SK-N-SH (cell line): ENCODE measurements around the gene BRMS1. TPM values are rescaled to one million over a fixed set of nuclear protein-coding genes. Genes with fewer than 3 reads are reported as not detected.

Experiments
- CTCF ChIA-PET: fragments of 300-600, 350-600 bp; formaldehyde crosslinking; extraction: SDS; loops from one replicate; lab custom pipeline; 2021; lab: Yijun Ruan, JAX
- POLR2A ChIA-PET: fragments of 350-600 bp; sonication (Branson Sonifier 250); formaldehyde crosslinking; extraction: SDS; loops from one replicate; lab custom pipeline; 2020; ENCODE audit warnings: antibody characterized with exemption, inconsistent platforms; lab: Yijun Ruan, JAX
- DNase-seq: peaks from one replicate; pipeline ENCODE4 v3.0.0; 2012
- H2AFZ ChIP-seq: fragments of 200-600 bp; sonication (generic); 2 replicates; pipeline ENCODE4 v1.8.1; 2016; ENCODE audit warnings: antibody characterized with exemption, mild to moderate bottlenecking, low read depth
- H3F3A ChIP-seq: fragments of 200-600 bp; sonication (generic); replicated peaks from 2 replicates; pipeline ENCODE3; 2016; ENCODE audit warnings: antibody characterized with exemption, mild to moderate bottlenecking; ENCODE audit not compliant: insufficient read depth
- H3K27ac ChIP-seq, 2 experiments: fragments of 200-500 bp in 1 of 2; fragments of 200-600 bp in 1 of 2; sonication (Bioruptor generic) in 1 of 2; sonication (generic), shearing (Covaris generic) in 1 of 2; 2 replicates each; pipeline versions ENCODE4 v1.5.1 to v1.6.1; 2014 to 2016; ENCODE audit warnings: low read depth in 2 of 2, inconsistent platforms in 1 of 2, low read length in 1 of 2, mild to moderate bottlenecking in 1 of 2, mixed read lengths in 1 of 2
- H3K27me3 ChIP-seq: fragments of 200-600 bp; sonication (generic), shearing (Covaris generic); 2 replicates; pipeline ENCODE4 v1.6.1; 2016; ENCODE audit warnings: mixed run types; ENCODE audit not compliant: insufficient read depth
- H3K36me3 ChIP-seq, 2 experiments: fragments of 200-500 bp in 1 of 2; fragments of 200-600 bp in 1 of 2; sonication (Bioruptor generic) in 1 of 2; sonication (generic) in 1 of 2; replicated peaks in 1 of 2; 2 replicates each; pipeline versions ENCODE3 to v1.5.1; 2014 to 2016; ENCODE audit warnings: low read length in 1 of 2, mild to moderate bottlenecking in 1 of 2; ENCODE audit not compliant: insufficient read depth in 2 of 2, control insufficient read depth in 1 of 2
- H3K4me1 ChIP-seq, 2 experiments: fragments of 200-500 bp in 1 of 2; fragments of 200-600 bp in 1 of 2; sonication (Bioruptor generic) in 1 of 2; sonication (generic), shearing (Covaris generic) in 1 of 2; 2 replicates each; pipeline versions ENCODE4 v1.5.1 to v1.6.1; 2014 to 2016; ENCODE audit warnings: low read depth in 1 of 2, low read length in 1 of 2, mixed run types in 1 of 2; ENCODE audit not compliant: insufficient read depth in 2 of 2, control insufficient read depth in 1 of 2
- H3K4me2 ChIP-seq: fragments of 200-600 bp; sonication (generic), shearing (Covaris generic); 2 replicates; pipeline ENCODE4 v1.6.1; 2017; ENCODE audit warnings: mixed run types
- H3K4me3 ChIP-seq, 2 experiments: fragments of 200-500 bp in 1 of 2; fragments of 200-600 bp in 1 of 2; sonication (Bioruptor generic) in 1 of 2; sonication (generic), shearing (Covaris generic) in 1 of 2; 2 replicates each; pipeline versions ENCODE4 v1.5.1 to v1.8.1; 2014 to 2016; ENCODE audit warnings: low read depth in 2 of 2, inconsistent platforms in 1 of 2, low read length in 1 of 2, mild to moderate bottlenecking in 1 of 2, mixed read lengths in 1 of 2, moderate library complexity in 1 of 2
- H3K79me2 ChIP-seq: fragments of 200-600 bp; sonication (generic); 2 replicates; pipeline ENCODE4 v1.8.1; 2017; ENCODE audit warnings: mild to moderate bottlenecking; ENCODE audit not compliant: insufficient read depth
- H3K9ac ChIP-seq: fragments of 200-600 bp; sonication (generic); 2 replicates; pipeline ENCODE4 v1.6.1; 2017; ENCODE audit warnings: mixed run types
- H3K9me2 ChIP-seq: fragments of 200-600 bp; sonication (generic); 2 replicates; pipeline ENCODE4 v1.6.1; 2017; ENCODE audit warnings: mixed run types
- H3K9me3 ChIP-seq: fragments of 200-600 bp; sonication (generic); 2 replicates; pipeline ENCODE4 v1.6.1; 2017; ENCODE audit warnings: mixed run types, mild to moderate bottlenecking, moderate library complexity
- H4K20me1 ChIP-seq: fragments of 200-600 bp; sonication (generic); 2 replicates; pipeline ENCODE4 v1.6.1; 2017; ENCODE audit warnings: mild to moderate bottlenecking, mixed run types; ENCODE audit not compliant: insufficient read depth
- CTCF ChIP-seq: fragments of 200-600 bp; sonication (generic); IDR thresholded peaks from 2 replicates; pipeline ENCODE4 v1.6.1; 2017; ENCODE audit warnings: antibody characterized with exemption, mild to moderate bottlenecking, moderate library complexity
- IRF3 ChIP-seq: fragments of 150-350 bp; IDR thresholded peaks from 2 replicates; pipeline ENCODE4 v1.6.1; 2016; ENCODE audit warnings: mild to moderate bottlenecking, low read depth, low read length
- NRF1 ChIP-seq: IDR thresholded peaks from 2 replicates; pipeline ENCODE4 v1.6.1; 2012; ENCODE audit warnings: low read depth, mild to moderate bottlenecking, low read length
- WGBS: methylation state at CpG from one replicate; pipeline ENCODE4 v1.1.6; 2017; ENCODE audit warnings: low lambda C conversion rate; 5-methylcytosine and 5-hydroxymethylcytosine counted together
- polyA plus RNA-seq, 3 experiments: library from polyadenylated mRNA; depleted of rRNA; stranded (reverse); fragments of >200 nt; gene quantifications; 2 replicates each; pipeline ENCODE4 v1.2.3, GENCODE V29; 2012

BRMS1 gene
- polyA plus RNA-seq, 1 of the 3 experiments (the other 2 are of a cell fraction) = 70.0 TPM

- Histone ChIP-seq H3K27ac (peak overlapping the region in 1 of 2 experiments; percentile 1; a peak in 1 of 4 replicates), H3K36me3 (no peaks in the 10 kb centered on the region), H2AFZ (no peak overlapping the region), H3K4me3 (no peak overlapping the region), H3K79me2 (no peaks in the 10 kb centered on the region), H3K9me3 (no peaks in the 10 kb centered on the region), H3K9ac (no peak overlapping the region), H3K4me1 (peaks cover 6 to 14% of the 10 kb centered on the region in 2 experiments; a peak in 2 of 4 replicates), H3F3A (no peaks in the 10 kb centered on the region), H3K9me2 (no peaks in the 10 kb centered on the region), H3K4me2 (no peak overlapping the region), H3K27me3 (no peaks in the 10 kb centered on the region), H4K20me1 (no peaks in the 10 kb centered on the region)
- 89% methylated on average over 13 of the region's 14 CpGs for WGBS
- no peak for DNase-seq
- POLR2A ChIA-PET = interaction anchor here (1.7 kb wide), 1 partner anchor 18 kb away, joined by 4 read pairs; no protein-coding TSS in a partner anchor
- CTCF ChIA-PET = interaction anchor here (1.4 to 4.1 kb wide), 5 partner anchors 15 to 54 kb away, joined by 4 to 27 read pairs (median 9); no protein-coding TSS in a partner anchor
- TF ChIP-seq NRF1 = no peak
These were observed 21.1 kb upstream of the BRMS1 start for GRCh38 chr11:66365711-66366619.

GRCh38 chr11:66365166-66365565, 20.3 kb upstream of the BRMS1 start:
- no peak for DNase-seq
- Histone ChIP-seq H3K36me3 (no peaks in the 10 kb centered on the region), H3K9me2 (no peaks in the 10 kb centered on the region), H3K9me3 (no peaks in the 10 kb centered on the region), H3K4me1 (peaks cover 3 to 11% of the 10 kb centered on the region in 2 experiments; a peak in 2 of 4 replicates), H3K27me3 (no peaks in the 10 kb centered on the region), H4K20me1 (no peaks in the 10 kb centered on the region), H3K79me2 (no peaks in the 10 kb centered on the region), H3K9ac (no peak overlapping the region), H3K4me2 (no peak overlapping the region), H3K4me3 (no peak overlapping the region), H3K27ac (no peak overlapping the region; a peak in 1 of 4 replicates), H2AFZ (no peak overlapping the region), H3F3A (no peaks in the 10 kb centered on the region)
- 96% methylated on average over 6 of the region's 6 CpGs for WGBS
- TF ChIP-seq IRF3 = no peak
- ChIA-PET CTCF (interaction anchor here (1.9 to 4.1 kb wide), 4 partner anchors 16 to 53 kb away, joined by 6 to 27 read pairs (median 14); no protein-coding TSS in a partner anchor), POLR2A (interaction anchor here (1.7 kb wide), 1 partner anchor 17 kb away, joined by 4 read pairs; no protein-coding TSS in a partner anchor)

- Histone ChIP-seq H2AFZ (no peak overlapping the region), H3K9me2 (no peaks in the 10 kb centered on the region), H3K79me2 (no peaks in the 10 kb centered on the region), H3F3A (no peaks in the 10 kb centered on the region), H3K36me3 (no peaks in the 10 kb centered on the region), H3K4me2 (no peak overlapping the region), H3K9ac (no peak overlapping the region), H3K27ac (no peak overlapping the region), H3K27me3 (no peaks in the 10 kb centered on the region), H3K4me1 (peaks cover 0 to 7% of the 10 kb centered on the region in 2 experiments; a peak in 1 of 4 replicates), H3K4me3 (no peak overlapping the region), H3K9me3 (no peaks in the 10 kb centered on the region), H4K20me1 (no peaks in the 10 kb centered on the region)
- DNase-seq = peak; percentile 86
- CTCF ChIA-PET = interaction anchor here (0.6 to 4.1 kb wide), 22 partner anchors 8 to 1508 kb away, joined by 3 to 27 read pairs (median 5); partner anchors contain the start of genes B4GAT1, BRMS1, RIN1 and SLC29A2
- POLR2A ChIA-PET = interaction anchor here (0.7 to 1.7 kb wide), 3 partner anchors 16 to 52 kb away, joined by 3 to 4 read pairs (median 3); no protein-coding TSS in a partner anchor
- TF ChIP-seq CTCF (peak; percentile 73), NRF1 (no peak)
- WGBS = 78% methylated on average over 14 of the region's 15 CpGs
These were observed 19.1 kb upstream of the BRMS1 start for GRCh38 chr11:66363805-66364535.
